Pancreas (tissue), 10 donors: ENCODE results near the gene EFHD1. TPM values are rescaled to one million over a fixed set of nuclear protein-coding genes. Genes with fewer than 3 reads are reported as not detected.

ENCODE experiments used
- ATAC-seq, 4 donors: fragments of 200-7000 bp; cut with Tn5 transposase; one replicate each; pipeline versions ENCODE4 v1.8.0 to v1.9.1; 2020; ENCODE audit warnings: mild to moderate bottlenecking in 4 of 4, moderate library complexity in 4 of 4
- DNase-seq, 6 donors: peaks; one replicate each; pipeline ENCODE4 v3.0.0-alpha.2; 2020
- FAIRE-seq: peaks from 2 replicates; lab custom pipeline; 2012; peaks lifted over from hg19 to GRCh38; lab: Jason Lieb, UNC
- H3K27ac ChIP-seq, 4 donors: fragments of 200-600 bp; sonication (generic); 1 replicate in 3 of 4; 2 replicates in 1 of 4; pipeline versions ENCODE4 v1.5.0 to v1.8.0; 2020
- H3K27me3 ChIP-seq, 4 donors: fragments of 200-600 bp; one replicate each; pipeline ENCODE4 v1.8.0; 2021
- H3K36me3 ChIP-seq, 3 donors: fragments of 200-600 bp; sonication (generic) in 1 of 3; one replicate each; pipeline versions ENCODE4 v1.5.0 to v1.8.0; 2020 to 2021
- H3K4me1 ChIP-seq, 3 donors: fragments of 200-600 bp; one replicate each; pipeline ENCODE4 v1.8.0; 2021
- H3K4me3 ChIP-seq, 4 donors: fragments of 200-600 bp; sonication (generic) in 2 of 4; one replicate each; pipeline versions ENCODE4 v1.5.0 to v1.8.0; 2020 to 2021
- H3K9me3 ChIP-seq, 4 donors: fragments of 200-600 bp; one replicate each; pipeline ENCODE4 v1.8.0; 2021
- CTCF ChIP-seq, 4 donors: fragments of 200-600 bp; sonication (generic) in 3 of 4; IDR thresholded peaks; one replicate each; pipeline versions ENCODE4 v1.5.0 to v1.8.0; 2021; ENCODE audit warnings: antibody characterized with exemption in 4 of 4
- WGBS, 2 donors: extraction: QIAGEN DNeasy Blood & Tissue Kit; methylation state at CpG; one replicate each; pipeline ENCODE4 v1.1.7; 2013; 5-methylcytosine and 5-hydroxymethylcytosine counted together
- intact Hi-C, 3 donors: fragments of 100-400 bp; cut with DNase I; formaldehyde crosslinking; loops; one replicate each; pipeline versions ENCODE4 v1.11.1 to v1.14.2; 2022
- polyA plus RNA-seq, 2 donors: library from polyadenylated mRNA; stranded (reverse); fragments of 200-250 nt; gene quantifications; one replicate each; pipeline ENCODE4 v1.2.3, GENCODE V29; 2013
- total RNA-seq, 6 donors: library from RNA; stranded (reverse); fragmentation: NEBNext Ultra II Directional in 4 of 6; extraction: Animal tissue kit (Norgen Biotek cat#: 25700) in 4 of 6; gene quantifications; one replicate each; pipeline versions ENCODE4 v1.2.1 to v1.2.4, GENCODE V29; 2021 to 2023
- donor health status: healthy with polysubstance abuse.
- donor health status: DM: no; HTN: no; CAD: no; lungs with moderate emphysema.
- donor health status: DM: no; HTN: no; CAD: no.
- donor health status: control.
- donor health status: control.
- donor health status: Bipolar disorder and iron deficiency.
- donor health status: DM: yes; HTN: yes; CAD: no.
- donor health status: DM: no; HTN: no; CAD: no.
- donor health status: DM: no; HTN: no; CAD: no.
- donor health status: DM: yes; HTN: yes; CAD: no.

Gene EFHD1
- total and polyA plus RNA-seq, 8 donors, result 0.31 to 4.8 (median 1.3) TPM

- ATAC-seq (no peak), FAIRE-seq (no peak), DNase-seq (no peak)
- no peak for TF ChIP-seq CTCF (IDR thresholded peaks at IDR 0.05)
- H3K4me3 ChIP-seq, result no peak overlapping the region
- no peaks in the 10 kb centered on the region for H3K27me3 ChIP-seq
- 65 to 67% methylated on average over 4 of the region's 4 CpGs for WGBS, 2 donors
- intact Hi-C loops, result no loop called here
- H3K9me3 ChIP-seq, result no peaks in the 10 kb centered on the region
- H3K27ac ChIP-seq, result no peak overlapping the region
- no peaks in the 10 kb centered on the region for H3K36me3 ChIP-seq
- no peaks in the 10 kb centered on the region for H3K4me1 ChIP-seq
These were observed 19.1 kb downstream of the EFHD1 start for GRCh38 chr2:232652505-232652851.

- Histone ChIP-seq H3K4me3 (no peak overlapping the region), H3K27me3 (no peaks in the 10 kb centered on the region), H3K4me1 (no peaks in the 10 kb centered on the region), H3K36me3 (no peaks in the 10 kb centered on the region), H3K9me3 (no peaks in the 10 kb centered on the region), H3K27ac (no peak overlapping the region)
- TF ChIP-seq CTCF (IDR thresholded peaks at IDR 0.05), result no peak
- no peak for ATAC-seq
- 91 to 93% methylated on average over 7 of the region's 7 CpGs for WGBS, 2 donors
- no peak for DNase-seq
- FAIRE-seq, result no peak
- intact Hi-C loops, result no loop called here
These were observed 20.0 kb downstream of the EFHD1 start for GRCh38 chr2:232653441-232653840.

- Histone ChIP-seq H3K4me1 (no peaks in the 10 kb centered on the region), H3K27me3 (no peaks in the 10 kb centered on the region), H3K27ac (no peak overlapping the region), H3K4me3 (no peak overlapping the region), H3K36me3 (no peaks in the 10 kb centered on the region), H3K9me3 (no peaks in the 10 kb centered on the region)
- no peak for DNase-seq
- WGBS, 2 donors, result 68 to 71% methylated on average over 6 of the region's 6 CpGs
- intact Hi-C loops, result no loop called here
- TF ChIP-seq CTCF (IDR thresholded peaks at IDR 0.05), result no peak
- no peak for FAIRE-seq
- ATAC-seq, result no peak
These were observed 22.0 kb downstream of the EFHD1 start for GRCh38 chr2:232655392-232655791.

- Histone ChIP-seq H3K27ac (no peak overlapping the region), H3K9me3 (no peaks in the 10 kb centered on the region), H3K36me3 (no peaks in the 10 kb centered on the region), H3K27me3 (no peaks in the 10 kb centered on the region), H3K4me1 (no peaks in the 10 kb centered on the region), H3K4me3 (no peak overlapping the region)
- intact Hi-C loops, result no loop called here
- WGBS, 2 donors, result 39 to 53% methylated on average over 7 of the region's 7 CpGs
- DNase-seq (no peak), ATAC-seq (peak in 2 of 4 donors; percentile 65 to 75), FAIRE-seq (no peak)
- no peak for TF ChIP-seq CTCF (IDR thresholded peaks at IDR 0.05)
These were observed 24.9 kb downstream of the EFHD1 start for GRCh38 chr2:232658217-232658785.

GRCh38 chr2:232659359-232659758, 26.0 kb downstream of the EFHD1 start:
- Histone ChIP-seq H3K9me3 (no peaks in the 10 kb centered on the region), H3K27me3 (no peaks in the 10 kb centered on the region), H3K4me3 (no peak overlapping the region), H3K36me3 (no peaks in the 10 kb centered on the region), H3K4me1 (no peaks in the 10 kb centered on the region), H3K27ac (no peak overlapping the region)
- intact Hi-C loops, result no loop called here
- DNase-seq (no peak), FAIRE-seq (no peak), ATAC-seq (peak in 2 of 4 donors; percentile 34 to 47)
- TF ChIP-seq CTCF (IDR thresholded peaks at IDR 0.05), result no peak
- 90 to 92% methylated on average over 2 of the region's 2 CpGs for WGBS, 2 donors
